Spinal cord (tissue), 10 donors: ENCODE measurements around the gene STRIP1. TPM values are rescaled to one million over a fixed set of nuclear protein-coding genes. Genes with fewer than 3 reads are reported as not detected.

ENCODE experiments used
- DNase-seq, 6 donors: peaks; one replicate each; pipeline versions ENCODE4 v3.0.0 to v3.0.0-alpha.2; 2013 to 2015; ENCODE audit warnings: low spot score in 6 of 6, low read depth in 4 of 6
- H3K27ac ChIP-seq: one replicate; pipeline ENCODE4 v1.5.1; 2013; ENCODE audit warnings: low read depth, low read length, control low read depth
- H3K27me3 ChIP-seq: one replicate; pipeline ENCODE4 v1.6.1; 2013; ENCODE audit warnings: low read length; ENCODE audit not compliant: control insufficient read depth, insufficient read depth
- H3K36me3 ChIP-seq: one replicate; pipeline ENCODE4 v1.6.1; 2013; ENCODE audit warnings: low read length; ENCODE audit not compliant: control insufficient read depth, insufficient read depth
- H3K4me1 ChIP-seq: one replicate; pipeline ENCODE4 v1.6.1; 2013; ENCODE audit warnings: low read length; ENCODE audit not compliant: control insufficient read depth, insufficient read depth
- H3K4me3 ChIP-seq: one replicate; pipeline ENCODE4 v1.5.1; 2013; ENCODE audit warnings: low read depth, low read length, control low read depth
- H3K9me3 ChIP-seq: one replicate; pipeline ENCODE4 v1.6.1; 2013; ENCODE audit warnings: low read length; ENCODE audit not compliant: control insufficient read depth, insufficient read depth
- WGBS: methylation state at CpG from one replicate; pipeline ENCODE4 v1.1.5; 2013; ENCODE audit warnings: missing lambda C conversion rate; ENCODE audit not compliant: insufficient coverage; 5-methylcytosine and 5-hydroxymethylcytosine counted together
- polyA plus RNA-seq, 2 donors: library from polyadenylated mRNA; unstranded; fragments of 120-200 nt; gene quantifications; one replicate each; pipeline ENCODE4 v1.2.1, GENCODE V29; 2013; ENCODE audit not compliant: insufficient read length in 2 of 2
- total RNA-seq, 2 donors: library from RNA; depleted of rRNA in 1 of 2; stranded (reverse); fragments of 120-200 nt in 1 of 2; fragments of >200 nt in 1 of 2; gene quantifications; one replicate each; pipeline versions ENCODE4 v1.2.3 to v1.2.4, GENCODE V29; 2013 to 2014
- donor health status: healthy.

Gene STRIP1
- total and polyA plus RNA-seq, 4 donors, result 63.3 to 85.8 (median 71.0) TPM

- Histone ChIP-seq H3K9me3 (no peaks in the 10 kb centered on the region), H3K27me3 (no peaks in the 10 kb centered on the region), H3K4me3 (no peak overlapping the region), H3K4me1 (peaks cover 15% of the 10 kb centered on the region), H3K36me3 (no peaks in the 10 kb centered on the region), H3K27ac (peak overlapping the region; percentile 65)
- WGBS, result no CpG with 5 or more reads among the region's 1 CpG
- DNase-seq, result peak in 1 of 6 donors; percentile 29
Observed at GRCh38 chr1:110006516-110006915, 27.9 kb upstream of the STRIP1 start.

GRCh38 chr1:110007046-110007830 lies 27.2 kb upstream of the STRIP1 start:
- no peaks in the 10 kb centered on the region for H3K9me3 ChIP-seq
- no peak overlapping the region for H3K4me3 ChIP-seq
- H3K4me1 ChIP-seq, result peaks cover 15% of the 10 kb centered on the region
- 40% methylated on average over 1 of the region's 4 CpGs for WGBS
- H3K27me3 ChIP-seq, result no peaks in the 10 kb centered on the region
- DNase-seq, result peak in 2 of 6 donors; percentile 48 to 80
- peaks cover 2% of the 10 kb centered on the region for H3K36me3 ChIP-seq
- peak overlapping the region; percentile 65 for H3K27ac ChIP-seq

- Histone ChIP-seq H3K4me3 (no peak overlapping the region), H3K4me1 (peaks cover 11% of the 10 kb centered on the region), H3K27me3 (no peaks in the 10 kb centered on the region), H3K27ac (no peak overlapping the region), H3K36me3 (peaks cover 8% of the 10 kb centered on the region), H3K9me3 (no peaks in the 10 kb centered on the region)
- DNase-seq, result peak in 1 of 6 donors; percentile 52
- WGBS, result no CpG with 5 or more reads among the region's 7 CpGs
Observed at GRCh38 chr1:110008971-110009565, 25.4 kb upstream of the STRIP1 start.

GRCh38 chr1:110011527-110012041 lies 22.8 kb upstream of the STRIP1 start:
- Histone ChIP-seq H3K36me3 (peaks cover 18% of the 10 kb centered on the region), H3K27me3 (no peaks in the 10 kb centered on the region), H3K4me1 (peaks cover 9% of the 10 kb centered on the region), H3K27ac (no peak overlapping the region), H3K9me3 (no peaks in the 10 kb centered on the region), H3K4me3 (no peak overlapping the region)
- DNase-seq, result peak in 2 of 6 donors; percentile 51 to 57
- no CpG with 5 or more reads among the region's 2 CpGs for WGBS

GRCh38 chr1:110012100-110012780 lies 22.2 kb upstream of the STRIP1 start:
- Histone ChIP-seq H3K27me3 (no peaks in the 10 kb centered on the region), H3K4me3 (no peak overlapping the region), H3K4me1 (peaks cover 5% of the 10 kb centered on the region), H3K36me3 (peaks cover 19% of the 10 kb centered on the region), H3K27ac (no peak overlapping the region), H3K9me3 (no peaks in the 10 kb centered on the region)
- WGBS, result 85% methylated on average over 2 of the region's 6 CpGs
- no peak for DNase-seq

GRCh38 chr1:110017792-110018191 lies 16.6 kb upstream of the STRIP1 start:
- DNase-seq, result no peak
- H3K36me3 ChIP-seq, result peaks cover 47% of the 10 kb centered on the region
- no peaks in the 10 kb centered on the region for H3K9me3 ChIP-seq
- no peaks in the 10 kb centered on the region for H3K27me3 ChIP-seq
- WGBS, result no CpG with 5 or more reads among the region's 3 CpGs
- H3K4me3 ChIP-seq, result no peak overlapping the region
- H3K4me1 ChIP-seq, result no peaks in the 10 kb centered on the region
- H3K27ac ChIP-seq, result no peak overlapping the region

GRCh38 chr1:110018396-110018795 lies 16.0 kb upstream of the STRIP1 start:
- Histone ChIP-seq H3K4me3 (no peak overlapping the region), H3K4me1 (no peaks in the 10 kb centered on the region), H3K9me3 (no peaks in the 10 kb centered on the region), H3K27ac (no peak overlapping the region), H3K27me3 (no peaks in the 10 kb centered on the region), H3K36me3 (peaks cover 48% of the 10 kb centered on the region)
- 90% methylated on average over 8 of the region's 9 CpGs for WGBS
- no peak for DNase-seq

- DNase-seq, result no peak
- Histone ChIP-seq H3K27me3 (no peaks in the 10 kb centered on the region), H3K4me1 (no peaks in the 10 kb centered on the region), H3K27ac (no peak overlapping the region), H3K9me3 (no peaks in the 10 kb centered on the region), H3K36me3 (peaks cover 53% of the 10 kb centered on the region), H3K4me3 (no peak overlapping the region)
- WGBS, result no CpG with 5 or more reads among the region's 1 CpG
Observed at GRCh38 chr1:110019770-110020169, 14.7 kb upstream of the STRIP1 start.

GRCh38 chr1:110021285-110021684 lies 13.1 kb upstream of the STRIP1 start:
- Histone ChIP-seq H3K4me3 (no peak overlapping the region), H3K9me3 (no peaks in the 10 kb centered on the region), H3K27ac (no peak overlapping the region), H3K36me3 (peaks cover 46% of the 10 kb centered on the region), H3K4me1 (no peaks in the 10 kb centered on the region), H3K27me3 (no peaks in the 10 kb centered on the region)
- WGBS, result 100% methylated on average over 1 of the region's 3 CpGs
- no peak for DNase-seq
